ENCODE results near the gene LEP. TPM values are rescaled to one million over a fixed set of nuclear protein-coding genes. Genes with fewer than 3 reads are reported as not detected.
"Not testable (repeated sequence)": the region's sequence is repeated elsewhere in the genome, so short reads cannot be mapped to it uniquely, and the experiment has no call there.

The LEP gene
- total and polyA plus RNA-seq, 7 donors: 0.08 to 0.78 (median 0.30) TPM

GRCh38 chr7:128279124-128279713 is 38.1 kb downstream of the LEP start:
- H3K36me3 ChIP-seq (ENCODE audit: insufficient read depth in 1 of 2, low read depth in 1 of 2): no peaks in the 10 kb centered on the region
- intact Hi-C loops (cut with DNase I): no loop called here
- TF ChIP-seq CTCF (IDR thresholded peaks at IDR 0.05): no peak
- 94 to 96% (median 95%) methylated on average over 6 of the region's 6 CpGs for WGBS, 3 donors
- peaks cover 0 to 4% (median 0%) of the 10 kb centered on the region in 3 donors for H3K27me3 ChIP-seq (ENCODE audit: insufficient read depth in 3 of 3, low read length in 2 of 3)
- H3K4me1 ChIP-seq: no peaks in the 10 kb centered on the region
- no peak for ATAC-seq
- no peak for DNase-seq
- peaks cover 9% of the 10 kb centered on the region for H3K9me3 ChIP-seq
- H3K4me3 ChIP-seq: no peak overlapping the region
- H3K27ac ChIP-seq: no peak overlapping the region

- H3K4me3 ChIP-seq; intact Hi-C loops (cut with DNase I); ATAC-seq; H3K27me3 ChIP-seq (ENCODE audit: insufficient read depth in 3 of 3, low read length in 2 of 3); DNase-seq; H3K27ac ChIP-seq; H3K4me1 ChIP-seq; H3K9me3 ChIP-seq; H3K36me3 ChIP-seq (ENCODE audit: insufficient read depth in 1 of 2, low read depth in 1 of 2): not testable (repeated sequence)
- WGBS, 3 donors: 93 to 94% (median 93%) methylated on average over 1 of the region's 1 CpG
Observed at GRCh38 chr7:128280451-128280850, 39.4 kb downstream of the LEP start.

- intact Hi-C loops (cut with DNase I): no loop called here
- H3K4me3 ChIP-seq: no peak overlapping the region
- DNase-seq (no peak), ATAC-seq (no peak)
- H3K36me3 ChIP-seq (ENCODE audit: insufficient read depth in 1 of 2, low read depth in 1 of 2): no peaks in the 10 kb centered on the region
- WGBS, 3 donors: 72 to 75% (median 73%) methylated on average over 4 of the region's 4 CpGs
- H3K27me3 ChIP-seq (ENCODE audit: insufficient read depth in 3 of 3, low read length in 2 of 3): no peaks in the 10 kb centered on the region
- H3K4me1 ChIP-seq: no peaks in the 10 kb centered on the region
- H3K27ac ChIP-seq: no peak overlapping the region
- peaks cover 9% of the 10 kb centered on the region for H3K9me3 ChIP-seq
- no peak for TF ChIP-seq CTCF (IDR thresholded peaks at IDR 0.05)
Observed at GRCh38 chr7:128281605-128282380, 40.7 kb downstream of the LEP start.

GRCh38 chr7:128284102-128284501 is 43.0 kb downstream of the LEP start:
- H3K4me1 ChIP-seq: no peaks in the 10 kb centered on the region
- DNase-seq (no peak), ATAC-seq (no peak)
- H3K27me3 ChIP-seq (ENCODE audit: insufficient read depth in 3 of 3, low read length in 2 of 3): no peaks in the 10 kb centered on the region
- 55 to 69% (median 60%) methylated on average over 7 of the region's 7 CpGs for WGBS, 3 donors
- H3K9me3 ChIP-seq: peaks cover 9% of the 10 kb centered on the region
- H3K27ac ChIP-seq: no peak overlapping the region
- intact Hi-C loops (cut with DNase I): no loop called here
- TF ChIP-seq CTCF (IDR thresholded peaks at IDR 0.05): no peak
- peaks cover 3 to 7% of the 10 kb centered on the region in 2 donors for H3K36me3 ChIP-seq (ENCODE audit: insufficient read depth in 1 of 2, low read depth in 1 of 2)
- no peak overlapping the region for H3K4me3 ChIP-seq

- H3K27ac ChIP-seq: no peak overlapping the region
- intact Hi-C loops (cut with DNase I): no loop called here
- H3K27me3 ChIP-seq (ENCODE audit: insufficient read depth in 3 of 3, low read length in 2 of 3): no peaks in the 10 kb centered on the region
- H3K4me3 ChIP-seq: no peak overlapping the region
- no peak for ATAC-seq
- no peak for DNase-seq
- H3K9me3 ChIP-seq: no peaks in the 10 kb centered on the region
- whole genome bisulfite sequencing, 3 donors: 90 to 92% (median 91%) methylated on average over 4 of the region's 4 CpGs
- peaks cover 3 to 11% of the 10 kb centered on the region in 2 donors for H3K36me3 ChIP-seq (ENCODE audit: insufficient read depth in 1 of 2, low read depth in 1 of 2)
- no peaks in the 10 kb centered on the region for H3K4me1 ChIP-seq
- TF ChIP-seq CTCF (IDR thresholded peaks at IDR 0.05): no peak
Observed at GRCh38 chr7:128287556-128287955, 46.5 kb downstream of the LEP start.

GRCh38 chr7:128298004-128298403 is 56.9 kb downstream of the LEP start:
- H3K4me1 ChIP-seq; H3K27ac ChIP-seq; ATAC-seq; H3K9me3 ChIP-seq; H3K4me3 ChIP-seq; H3K27me3 ChIP-seq (ENCODE audit: insufficient read depth in 3 of 3, low read length in 2 of 3); DNase-seq; intact Hi-C loops (cut with DNase I): not testable (repeated sequence)
- H3K36me3 ChIP-seq (ENCODE audit: insufficient read depth in 1 of 2, low read depth in 1 of 2): peaks cover 0 to 14% of the 10 kb centered on the region in 2 donors
- WGBS, 3 donors: 77 to 93% (median 92%) methylated on average over 5 of the region's 7 CpGs
